ENCODE results near the gene LGI4.

LGI4 gene

DNA sequence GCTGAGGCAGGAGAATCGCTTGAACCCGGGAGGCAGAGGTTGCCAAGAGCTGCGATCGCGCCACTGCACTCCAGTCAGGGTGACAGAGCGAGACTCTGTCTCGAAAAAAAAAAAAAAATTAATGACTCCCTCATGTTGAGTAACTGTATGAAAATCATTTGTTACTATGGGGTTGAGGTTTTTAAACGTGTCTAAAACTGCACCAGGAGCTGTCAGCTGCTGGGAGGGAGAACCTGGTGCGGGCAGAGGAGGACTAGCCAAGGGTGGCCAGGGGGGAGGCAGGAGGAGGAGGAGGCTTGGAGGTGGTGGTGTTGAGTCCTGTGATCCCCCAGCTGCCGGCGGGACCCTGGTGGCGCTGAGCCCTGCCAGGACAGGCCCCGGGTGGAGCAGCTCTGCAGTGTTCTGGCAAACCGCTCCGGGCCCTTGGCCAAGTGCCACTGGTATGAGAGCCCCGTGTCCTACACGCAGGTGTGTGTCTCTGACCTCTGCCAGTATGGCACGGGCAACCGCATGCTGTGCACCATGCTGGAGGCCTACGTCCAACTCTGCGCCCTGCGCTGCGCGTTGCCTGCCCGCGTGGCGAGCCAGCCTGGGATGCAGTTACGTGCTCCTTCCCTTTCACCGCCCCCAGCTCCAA is 36.3 kb downstream of the LGI4 start:
- TF ChIP-seq ZNF565 (CRISPR knock-in tag; conservative IDR thresholded peaks at IDR 0.05; ENCODE audit: low read depth): no peak

DNA sequence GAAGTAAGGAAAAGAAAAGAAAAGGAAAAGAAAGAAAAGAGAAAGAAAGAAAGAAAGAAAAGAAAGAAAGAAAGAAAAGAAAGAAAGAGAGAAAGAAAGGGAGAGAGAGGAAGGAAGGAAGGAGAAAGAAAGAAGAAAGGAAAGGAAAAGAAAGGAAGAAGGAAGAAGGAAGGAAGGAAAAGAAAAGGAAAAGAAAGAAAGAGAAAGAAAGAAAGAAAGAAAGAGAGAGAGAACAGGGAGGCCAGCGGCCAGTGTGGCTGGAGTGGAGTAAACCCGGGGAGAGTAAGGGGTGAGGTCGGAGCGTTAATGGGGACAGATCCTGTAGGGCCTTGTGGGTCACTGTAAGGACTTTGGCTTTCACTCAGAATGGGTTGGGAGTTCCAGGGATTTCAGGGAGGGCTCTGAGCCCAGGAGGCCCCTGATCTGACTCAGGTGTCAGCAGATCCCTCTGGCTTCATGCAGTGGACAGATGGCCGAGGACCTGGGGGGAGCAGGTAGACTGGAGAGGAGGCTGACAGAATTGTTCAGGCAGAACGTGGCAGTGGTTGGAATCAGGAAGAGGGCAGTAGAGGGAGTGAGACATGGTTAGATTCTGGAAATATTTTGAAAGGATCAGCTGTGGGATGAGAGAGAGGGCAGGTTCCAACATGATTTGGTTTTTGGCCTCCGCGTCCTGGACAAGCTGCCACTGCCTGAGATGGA is 39.0 kb downstream of the LGI4 start:
- ATAC-seq: peak; percentile 30; the same call in 1 of the 3 replicates

More for the DNA sequence above, 36.3 kb downstream of the LGI4 start:
- ATAC-seq: no peak

DNA sequence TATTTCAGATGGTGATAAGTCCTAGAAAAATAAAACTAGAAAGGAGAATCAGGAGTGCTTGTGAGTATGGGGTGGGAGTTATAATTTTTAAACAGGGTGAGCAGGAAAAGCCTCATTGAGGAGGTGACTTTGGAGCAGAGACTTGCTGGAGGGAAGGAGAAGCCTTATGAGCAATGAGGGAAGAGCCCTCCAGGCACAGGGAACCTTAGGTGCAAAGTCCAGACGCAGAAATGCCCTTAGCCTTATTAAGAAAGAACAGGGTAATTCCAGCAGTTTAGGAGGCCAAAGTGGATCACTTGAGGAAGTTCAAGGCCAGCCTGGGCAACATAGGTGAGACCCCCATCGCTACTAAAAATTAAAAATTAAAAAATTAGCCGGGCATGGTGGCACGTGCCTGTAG is 40.2 kb downstream of the LGI4 start:
- no peak for ATAC-seq
- TF ChIP-seq ISL1 (CRISPR knock-in tag; IDR thresholded peaks at IDR 0.05) (no peak), TCF4 (CRISPR knock-in tag; IDR thresholded peaks at IDR 0.05; ENCODE audit: borderline replicate concordance) (no peak), OSR1 (CRISPR knock-in tag; IDR thresholded peaks at IDR 0.05) (no peak), RARB (CRISPR knock-in tag; IDR thresholded peaks at IDR 0.05) (no peak), BACH2 (CRISPR knock-in tag; IDR thresholded peaks at IDR 0.05; ENCODE audit: borderline replicate concordance) (no peak), ESRRG (CRISPR knock-in tag; IDR thresholded peaks at IDR 0.05) (no peak), CSDC2 (CRISPR knock-in tag; IDR thresholded peaks at IDR 0.05) (no peak), ARNTL (CRISPR knock-in tag; IDR thresholded peaks at IDR 0.05; ENCODE audit: borderline replicate concordance, low read depth) (no peak), SNAI2 (CRISPR knock-in tag; IDR thresholded peaks at IDR 0.05) (no peak)
- TF ChIP-seq, protein P1, sequence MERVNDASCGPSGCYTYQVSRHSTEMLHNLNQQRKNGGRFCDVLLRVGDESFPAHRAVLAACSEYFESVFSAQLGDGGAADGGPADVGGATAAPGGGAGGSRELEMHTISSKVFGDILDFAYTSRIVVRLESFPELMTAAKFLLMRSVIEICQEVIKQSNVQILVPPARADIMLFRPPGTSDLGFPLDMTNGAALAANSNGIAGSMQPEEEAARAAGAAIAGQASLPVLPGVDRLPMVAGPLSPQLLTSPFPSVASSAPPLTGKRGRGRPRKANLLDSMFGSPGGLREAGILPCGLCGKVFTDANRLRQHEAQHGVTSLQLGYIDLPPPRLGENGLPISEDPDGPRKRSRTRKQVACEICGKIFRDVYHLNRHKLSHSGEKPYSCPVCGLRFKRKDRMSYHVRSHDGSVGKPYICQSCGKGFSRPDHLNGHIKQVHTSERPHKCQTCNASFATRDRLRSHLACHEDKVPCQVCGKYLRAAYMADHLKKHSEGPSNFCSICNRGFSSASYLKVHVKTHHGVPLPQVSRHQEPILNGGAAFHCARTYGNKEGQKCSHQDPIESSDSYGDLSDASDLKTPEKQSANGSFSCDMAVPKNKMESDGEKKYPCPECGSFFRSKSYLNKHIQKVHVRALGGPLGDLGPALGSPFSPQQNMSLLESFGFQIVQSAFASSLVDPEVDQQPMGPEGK (CRISPR knock-in tag; IDR thresholded peaks at IDR 0.05; ENCODE audit: borderline replicate concordance): no peak

More for the DNA sequence above, 39.0 kb downstream of the LGI4 start:
- no peak for TF ChIP-seq GLIS3 (CRISPR knock-in tag; IDR thresholded peaks at IDR 0.05)
- no peak for TF ChIP-seq ZNF8 (CRISPR knock-in tag; IDR thresholded peaks at IDR 0.05)
- TF ChIP-seq CSDC2 (CRISPR knock-in tag; IDR thresholded peaks at IDR 0.05): no peak
- TF ChIP-seq ZNF70 (CRISPR knock-in tag; IDR thresholded peaks at IDR 0.05): no peak
- TF ChIP-seq ARNTL (CRISPR knock-in tag; IDR thresholded peaks at IDR 0.05; ENCODE audit: borderline replicate concordance, low read depth): no peak
- TF ChIP-seq, protein P2, sequence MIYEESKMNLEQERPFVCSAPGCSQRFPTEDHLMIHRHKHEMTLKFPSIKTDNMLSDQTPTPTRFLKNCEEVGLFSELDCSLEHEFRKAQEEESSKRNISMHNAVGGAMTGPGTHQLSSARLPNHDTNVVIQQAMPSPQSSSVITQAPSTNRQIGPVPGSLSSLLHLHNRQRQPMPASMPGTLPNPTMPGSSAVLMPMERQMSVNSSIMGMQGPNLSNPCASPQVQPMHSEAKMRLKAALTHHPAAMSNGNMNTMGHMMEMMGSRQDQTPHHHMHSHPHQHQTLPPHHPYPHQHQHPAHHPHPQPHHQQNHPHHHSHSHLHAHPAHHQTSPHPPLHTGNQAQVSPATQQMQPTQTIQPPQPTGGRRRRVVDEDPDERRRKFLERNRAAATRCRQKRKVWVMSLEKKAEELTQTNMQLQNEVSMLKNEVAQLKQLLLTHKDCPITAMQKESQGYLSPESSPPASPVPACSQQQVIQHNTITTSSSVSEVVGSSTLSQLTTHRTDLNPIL (CRISPR knock-in tag; IDR thresholded peaks at IDR 0.05; ENCODE audit: low read depth): no peak
- TF ChIP-seq ESRRG (CRISPR knock-in tag; IDR thresholded peaks at IDR 0.05): no peak
- TF ChIP-seq, protein P3, sequence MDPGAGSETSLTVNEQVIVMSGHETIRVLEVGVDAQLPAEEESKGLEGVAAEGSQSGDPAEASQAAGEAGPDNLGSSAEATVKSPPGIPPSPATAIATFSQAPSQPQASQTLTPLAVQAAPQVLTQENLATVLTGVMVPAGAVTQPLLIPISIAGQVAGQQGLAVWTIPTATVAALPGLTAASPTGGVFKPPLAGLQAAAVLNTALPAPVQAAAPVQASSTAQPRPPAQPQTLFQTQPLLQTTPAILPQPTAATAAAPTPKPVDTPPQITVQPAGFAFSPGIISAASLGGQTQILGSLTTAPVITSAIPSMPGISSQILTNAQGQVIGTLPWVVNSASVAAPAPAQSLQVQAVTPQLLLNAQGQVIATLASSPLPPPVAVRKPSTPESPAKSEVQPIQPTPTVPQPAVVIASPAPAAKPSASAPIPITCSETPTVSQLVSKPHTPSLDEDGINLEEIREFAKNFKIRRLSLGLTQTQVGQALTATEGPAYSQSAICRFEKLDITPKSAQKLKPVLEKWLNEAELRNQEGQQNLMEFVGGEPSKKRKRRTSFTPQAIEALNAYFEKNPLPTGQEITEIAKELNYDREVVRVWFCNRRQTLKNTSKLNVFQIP (CRISPR knock-in tag; IDR thresholded peaks at IDR 0.05; ENCODE audit: borderline replicate concordance, low read depth): no peak
- TF ChIP-seq ZFP30 (CRISPR knock-in tag; IDR thresholded peaks at IDR 0.05): no peak
- TF ChIP-seq ISL1 (CRISPR knock-in tag; IDR thresholded peaks at IDR 0.05): no peak
- no peak for TF ChIP-seq OSR1 (CRISPR knock-in tag; IDR thresholded peaks at IDR 0.05)
- TF ChIP-seq, protein P1 (CRISPR knock-in tag; IDR thresholded peaks at IDR 0.05; ENCODE audit: borderline replicate concordance): no peak
- TF ChIP-seq ZFP3 (CRISPR knock-in tag; IDR thresholded peaks at IDR 0.05): no peak
- TF ChIP-seq TCF4 (CRISPR knock-in tag; IDR thresholded peaks at IDR 0.05; ENCODE audit: borderline replicate concordance): no peak
- TF ChIP-seq, protein P4, sequence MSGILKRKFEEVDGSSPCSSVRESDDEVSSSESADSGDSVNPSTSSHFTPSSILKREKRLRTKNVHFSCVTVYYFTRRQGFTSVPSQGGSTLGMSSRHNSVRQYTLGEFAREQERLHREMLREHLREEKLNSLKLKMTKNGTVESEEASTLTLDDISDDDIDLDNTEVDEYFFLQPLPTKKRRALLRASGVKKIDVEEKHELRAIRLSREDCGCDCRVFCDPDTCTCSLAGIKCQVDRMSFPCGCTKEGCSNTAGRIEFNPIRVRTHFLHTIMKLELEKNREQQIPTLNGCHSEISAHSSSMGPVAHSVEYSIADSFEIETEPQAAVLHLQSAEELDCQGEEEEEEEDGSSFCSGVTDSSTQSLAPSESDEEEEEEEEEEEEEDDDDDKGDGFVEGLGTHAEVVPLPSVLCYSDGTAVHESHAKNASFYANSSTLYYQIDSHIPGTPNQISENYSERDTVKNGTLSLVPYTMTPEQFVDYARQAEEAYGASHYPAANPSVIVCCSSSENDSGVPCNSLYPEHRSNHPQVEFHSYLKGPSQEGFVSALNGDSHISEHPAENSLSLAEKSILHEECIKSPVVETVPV (CRISPR knock-in tag; IDR thresholded peaks at IDR 0.05): no peak
